ENCODE results near the gene SRXN1.

DNA sequence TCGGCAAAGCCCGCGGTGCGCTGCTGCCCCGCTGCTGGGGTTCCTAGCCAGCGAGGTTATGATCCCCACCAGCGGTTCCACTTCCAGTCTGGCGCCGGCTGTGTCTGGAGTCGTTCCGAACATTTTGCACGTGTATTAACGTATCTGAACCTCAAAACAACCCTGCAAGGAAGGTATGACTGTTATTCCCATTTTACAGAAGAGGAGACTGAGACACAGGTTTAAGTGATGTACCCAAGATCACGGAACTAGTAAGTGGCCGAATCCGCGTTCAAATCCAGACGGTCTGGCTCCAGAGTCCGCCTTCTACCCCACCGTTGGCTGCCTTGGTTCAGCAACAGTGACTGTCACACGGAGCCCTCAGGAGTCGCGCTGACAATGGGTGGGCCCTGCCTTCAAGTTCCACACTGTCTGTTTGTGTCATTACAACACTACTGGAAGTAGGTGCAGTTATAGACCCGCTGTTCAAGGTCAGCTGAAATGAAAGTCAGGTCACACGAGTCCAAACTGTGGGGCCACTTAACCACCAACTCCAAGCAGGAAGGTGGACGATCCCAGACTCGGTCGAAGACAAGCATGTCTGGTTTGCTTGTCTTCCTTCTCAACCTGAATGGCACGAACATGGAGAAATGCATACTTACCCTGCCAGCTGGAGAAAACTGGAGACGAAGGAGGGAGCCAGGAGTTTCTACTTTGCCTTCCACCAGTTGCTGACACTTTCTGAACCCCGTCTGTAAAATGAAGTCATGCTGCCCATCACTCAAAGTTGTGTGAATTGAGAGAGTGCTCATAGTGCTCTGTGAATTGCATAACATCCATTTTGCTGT, 803 bp upstream of the SRXN1 start:
- TF ChIP-seq BHLHE40 (IDR thresholded peaks at IDR 0.05; ENCODE audit: borderline replicate concordance) (no peak), TARDBP (IDR thresholded peaks at IDR 0.05) (no peak), FOXM1 (IDR thresholded peaks at IDR 0.05; ENCODE audit: borderline replicate concordance) (no peak), SUZ12 (IDR thresholded peaks at IDR 0.05) (no peak), LEF1 (IDR thresholded peaks at IDR 0.05; ENCODE audit: borderline replicate concordance) (no peak)
- TF ChIP-seq, protein P1, sequence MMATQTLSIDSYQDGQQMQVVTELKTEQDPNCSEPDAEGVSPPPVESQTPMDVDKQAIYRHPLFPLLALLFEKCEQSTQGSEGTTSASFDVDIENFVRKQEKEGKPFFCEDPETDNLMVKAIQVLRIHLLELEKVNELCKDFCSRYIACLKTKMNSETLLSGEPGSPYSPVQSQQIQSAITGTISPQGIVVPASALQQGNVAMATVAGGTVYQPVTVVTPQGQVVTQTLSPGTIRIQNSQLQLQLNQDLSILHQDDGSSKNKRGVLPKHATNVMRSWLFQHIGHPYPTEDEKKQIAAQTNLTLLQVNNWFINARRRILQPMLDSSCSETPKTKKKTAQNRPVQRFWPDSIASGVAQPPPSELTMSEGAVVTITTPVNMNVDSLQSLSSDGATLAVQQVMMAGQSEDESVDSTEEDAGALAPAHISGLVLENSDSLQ (IDR thresholded peaks at IDR 0.05) = no peak

All from HEK293T (cell line).